Prostate gland (tissue), 2 donors: ENCODE data around the gene TAF11L14. TPM values are rescaled to one million over a fixed set of nuclear protein-coding genes. Genes with fewer than 3 reads are reported as not detected.

Experiments used
- DNase-seq: peaks from one replicate; pipeline ENCODE4 v3.0.0-alpha.2; 2019; ENCODE audit warnings: low spot score
- H3K27ac ChIP-seq, 2 donors: fragments of 200-600 bp; sonication (generic); 2 replicates each; pipeline ENCODE4 v1.5.1; 2017 to 2019
- H3K27me3 ChIP-seq: fragments of 200-600 bp; sonication (generic); replicated peaks from 2 replicates; pipeline ENCODE4 v1.5.1; 2019; ENCODE audit not compliant: insufficient read depth
- H3K36me3 ChIP-seq, 2 donors: fragments of 200-600 bp; sonication (generic); 1 replicate in 1 of 2; 2 replicates in 1 of 2; pipeline versions ENCODE4 v1.5.1 to v1.8.1; 2017 to 2019
- H3K4me1 ChIP-seq: fragments of 200-600 bp; sonication (generic); replicated peaks from 2 replicates; pipeline ENCODE4 v1.5.1; 2019
- H3K4me3 ChIP-seq, 2 donors: fragments of 200-600 bp; sonication (generic); 2 replicates each; pipeline ENCODE4 v1.5.1; 2017 to 2019
- H3K9me3 ChIP-seq: fragments of 200-600 bp; sonication (generic); 2 replicates; pipeline ENCODE4 v1.5.1; 2017
- POLR2A ChIP-seq: fragments of 450-650 bp; IDR thresholded peaks from one replicate; pipeline ENCODE4 v1.6.1; 2016; ENCODE audit warnings: antibody characterized with exemption, mild to moderate bottlenecking
- POLR2AphosphoS5 ChIP-seq: sonication (generic); formaldehyde crosslinking; IDR thresholded peaks from one replicate; pipeline ENCODE4 v1.6.1; 2017; ENCODE audit warnings: antibody characterized with exemption
- WGBS: methylation state at CpG from one replicate; pipeline ENCODE4 v1.1.5; 2018; 5-methylcytosine and 5-hydroxymethylcytosine counted together
- intact Hi-C: fragments of 100-400 bp; cut with DNase I; formaldehyde crosslinking; loops from one replicate; pipeline ENCODE4 v1.14.2; 2022
- small RNA-seq, 2 donors: library from RNA; depleted of rRNA; stranded (forward); fragments of <200 nt; gene quantifications; one replicate each; pipeline ENCODE3, GENCODE V24; 2016
- total RNA-seq, 2 donors: library from RNA; depleted of rRNA; stranded (reverse); fragments of >200 nt; gene quantifications; one replicate each; pipeline ENCODE4 v1.1.0, GENCODE V29; 2016
- TF ChIP-seq, protein P1 (sequence below), 4 experiments: fragments of 200-600 bp in 2 of 4; fragments of 450-650 bp in 2 of 4; sonication (generic) in 2 of 4; IDR thresholded peaks; 1 replicate in 3 of 4; 2 replicates in 1 of 4; pipeline ENCODE4 v1.5.1; 2016 to 2019; ENCODE audit warnings: antibody characterized with exemption in 4 of 4, mild to moderate bottlenecking in 2 of 4, moderate library complexity in 2 of 4

The TAF11L14 gene
- total RNA-seq, 2 donors from 2014 or later: not detected

DNA sequence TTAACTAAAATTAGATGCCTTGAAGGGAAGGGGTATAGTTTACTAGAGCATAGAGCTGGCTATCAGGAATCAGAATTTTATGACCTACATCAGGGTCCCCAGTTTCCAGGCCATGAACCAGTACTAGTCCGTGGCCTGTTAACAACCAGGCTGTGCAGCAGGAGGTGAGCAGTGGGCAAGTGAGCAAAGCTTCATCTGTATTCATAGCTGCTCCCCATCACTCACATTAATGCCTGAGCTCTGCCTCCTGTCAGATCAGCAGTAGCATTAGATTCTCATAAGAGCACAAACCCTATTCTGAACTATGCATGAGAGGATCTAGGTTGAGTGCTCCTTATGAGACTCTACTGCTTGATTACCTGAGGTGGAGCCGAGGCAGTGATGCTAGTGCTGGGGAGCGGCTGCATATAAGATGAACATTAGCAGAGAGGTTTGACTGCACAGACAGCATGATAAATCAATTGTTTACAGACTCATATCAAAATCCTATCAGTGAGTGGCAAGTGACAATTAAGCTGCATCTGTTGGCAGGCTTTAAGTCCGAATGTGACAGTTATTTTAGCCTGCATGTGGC, 44.6 kb downstream of the TAF11L14 start:
- TF ChIP-seq POLR2A: no peak
- TF ChIP-seq, protein P1, sequence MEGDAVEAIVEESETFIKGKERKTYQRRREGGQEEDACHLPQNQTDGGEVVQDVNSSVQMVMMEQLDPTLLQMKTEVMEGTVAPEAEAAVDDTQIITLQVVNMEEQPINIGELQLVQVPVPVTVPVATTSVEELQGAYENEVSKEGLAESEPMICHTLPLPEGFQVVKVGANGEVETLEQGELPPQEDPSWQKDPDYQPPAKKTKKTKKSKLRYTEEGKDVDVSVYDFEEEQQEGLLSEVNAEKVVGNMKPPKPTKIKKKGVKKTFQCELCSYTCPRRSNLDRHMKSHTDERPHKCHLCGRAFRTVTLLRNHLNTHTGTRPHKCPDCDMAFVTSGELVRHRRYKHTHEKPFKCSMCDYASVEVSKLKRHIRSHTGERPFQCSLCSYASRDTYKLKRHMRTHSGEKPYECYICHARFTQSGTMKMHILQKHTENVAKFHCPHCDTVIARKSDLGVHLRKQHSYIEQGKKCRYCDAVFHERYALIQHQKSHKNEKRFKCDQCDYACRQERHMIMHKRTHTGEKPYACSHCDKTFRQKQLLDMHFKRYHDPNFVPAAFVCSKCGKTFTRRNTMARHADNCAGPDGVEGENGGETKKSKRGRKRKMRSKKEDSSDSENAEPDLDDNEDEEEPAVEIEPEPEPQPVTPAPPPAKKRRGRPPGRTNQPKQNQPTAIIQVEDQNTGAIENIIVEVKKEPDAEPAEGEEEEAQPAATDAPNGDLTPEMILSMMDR (IDR thresholded peaks at IDR 0.05): no peak
- no peak for TF ChIP-seq POLR2AphosphoS5
- H3K4me1 ChIP-seq: no peaks in the 10 kb centered on the region
- intact Hi-C loops: no loop called here
- DNase-seq: no peak
- WGBS: 85% methylated on average over 4 of the region's 4 CpGs
- no peaks in the 10 kb centered on the region for H3K27me3 ChIP-seq
- H3K9me3 ChIP-seq: no peaks in the 10 kb centered on the region
- no peak overlapping the region for H3K4me3 ChIP-seq
- no peak overlapping the region for H3K27ac ChIP-seq
- no peaks in the 10 kb centered on the region for H3K36me3 ChIP-seq

DNA sequence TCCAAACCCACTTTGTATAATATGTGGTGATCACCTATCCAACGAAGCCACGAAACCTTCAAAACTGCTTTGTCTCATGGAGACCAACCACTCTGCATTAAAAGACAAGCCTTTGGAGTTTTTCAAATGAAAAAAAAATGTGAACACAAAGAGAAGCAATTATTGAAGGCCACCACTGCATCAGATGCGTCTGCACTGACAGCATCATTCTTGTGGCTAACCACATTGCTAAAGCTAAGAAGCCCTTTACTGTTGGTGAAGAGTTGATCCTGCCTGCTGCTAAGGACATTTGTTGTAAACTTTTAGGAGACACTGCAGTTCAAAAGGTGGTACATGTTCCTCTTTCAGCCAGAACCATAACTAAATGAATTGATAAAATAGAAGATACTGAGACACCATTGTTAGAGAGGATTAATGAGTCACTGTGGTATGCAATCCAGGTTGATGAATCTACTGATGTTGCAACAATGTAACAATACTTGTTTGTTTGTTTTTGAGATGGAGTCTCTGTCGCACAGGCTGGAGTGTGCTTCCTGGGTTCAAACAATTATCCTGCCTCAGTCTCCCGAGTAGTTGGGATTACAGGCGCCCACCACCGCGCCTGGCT, 45.4 kb downstream of the TAF11L14 start:
- Histone ChIP-seq H3K9me3 (no peaks in the 10 kb centered on the region), H3K36me3 (no peaks in the 10 kb centered on the region), H3K27me3 (no peaks in the 10 kb centered on the region), H3K4me1 (no peaks in the 10 kb centered on the region), H3K4me3 (no peak overlapping the region), H3K27ac (no peak overlapping the region)
- intact Hi-C loops: no loop called here
- WGBS: 87% methylated on average over 8 of the region's 8 CpGs
- no peak for DNase-seq
- TF ChIP-seq POLR2AphosphoS5: no peak
- no peak for TF ChIP-seq POLR2A
- TF ChIP-seq, protein P1 (IDR thresholded peaks at IDR 0.05): no peak

DNA sequence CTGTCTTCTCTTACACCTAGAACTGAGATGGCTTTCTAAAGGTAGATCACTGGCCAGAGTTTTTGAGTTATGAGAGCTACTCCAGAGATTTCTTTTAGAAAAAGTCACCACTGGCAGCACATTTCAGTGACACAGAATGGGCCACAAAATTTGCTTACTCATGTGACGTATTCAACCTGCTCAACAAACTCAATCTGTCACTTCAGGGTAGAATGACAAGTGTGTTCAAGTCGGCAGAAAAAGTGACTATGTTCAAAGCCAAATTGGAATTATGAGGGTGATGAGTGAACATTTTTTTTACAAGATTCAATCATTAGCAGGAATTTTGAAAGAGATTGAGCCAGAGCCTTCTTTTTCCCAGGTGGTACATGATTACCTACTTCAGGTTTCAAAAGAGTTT, 46.5 kb downstream of the TAF11L14 start:
- DNase-seq: no peak
- intact Hi-C loops: no loop called here
- 76% methylated on average over 2 of the region's 2 CpGs for WGBS
- Histone ChIP-seq H3K27me3 (no peaks in the 10 kb centered on the region), H3K9me3 (no peaks in the 10 kb centered on the region), H3K27ac (no peak overlapping the region), H3K4me3 (no peak overlapping the region), H3K4me1 (no peaks in the 10 kb centered on the region), H3K36me3 (no peaks in the 10 kb centered on the region)
- no peak for TF ChIP-seq POLR2A
- no peak for TF ChIP-seq POLR2AphosphoS5
- TF ChIP-seq, protein P1 (IDR thresholded peaks at IDR 0.05): no peak

Small RNA genes lying within 50 kb of the gene (small RNA-seq; reads per million reads assigned to genes)
- 0 reads per million in 2 donors for gene AC233724.1
- 0 reads per million in 2 donors for gene AC233724.12
- 0 reads per million in 2 donors for gene AC233724.2
- gene AC233724.3: 0 reads per million in 2 donors
- 0 reads per million in 2 donors for gene AC233724.4
- 0 reads per million in 2 donors for gene AC233724.6
- 0 reads per million in 2 donors for gene AC233724.7

Other genes with a start within 250 kb of the TAF11L14 start
- gene TAF11L2, start 136.2 kb upstream of the TAF11L14 start, total RNA-seq: not detected
- not detected for gene TAF11L3, start 116.1 kb upstream of the TAF11L14 start, total RNA-seq
- not detected for gene TAF11L4, start 112.7 kb upstream of the TAF11L14 start, total RNA-seq
- not detected for gene TAF11L5, start 109.2 kb upstream of the TAF11L14 start, total RNA-seq
- not detected for gene TAF11L6, start 105.8 kb upstream of the TAF11L14 start, total RNA-seq
- gene TAF11L7, start 48.7 kb upstream of the TAF11L14 start, total RNA-seq: not detected
- not detected for gene TAF11L8, start 43.5 kb upstream of the TAF11L14 start, total RNA-seq
- not detected for gene TAF11L9, start 40.1 kb upstream of the TAF11L14 start, total RNA-seq
- gene TAF11L10, start 36.6 kb upstream of the TAF11L14 start, total RNA-seq: not detected
- not detected for gene TAF11L11, start 30.3 kb upstream of the TAF11L14 start, total RNA-seq
- not detected for gene TAF11L12, start 24.1 kb upstream of the TAF11L14 start, total RNA-seq
- gene TAF11L13, start 2.4 kb upstream of the TAF11L14 start, total RNA-seq: not detected